Measurements from ENCODE around the gene NPAS2. TPM values are rescaled to one million over a fixed set of nuclear protein-coding genes. Genes with fewer than 3 reads are reported as not detected.

The NPAS2 gene
- total RNA-seq, 1 experiment from 2014 or later: 12.3 TPM

GRCh38 chr2:100969998-100970397, 150.1 kb downstream of the NPAS2 start:
- ChIA-PET POLR2A (no interaction called here), CTCF (interaction anchor here (0.5 to 1.4 kb wide), 2 partner anchors 360 to 364 kb away, joined by 3 read pairs; no protein-coding TSS in a partner anchor)
- DNase-seq (ENCODE audit: unreplicated experiment): no peak
- H3K27me3 Mint-ChIP-seq (ENCODE audit: insufficient read depth, unreplicated experiment): no peaks in the 10 kb centered on the region
- BruUV-seq (replicated peaks): no TSS peak
- H3K4me3 Mint-ChIP-seq (ENCODE audit: unreplicated experiment): no peak overlapping the region
- intact Hi-C loops (cut with micrococcal nuclease): no loop called here
- no peak for TF ChIP-seq CTCF (IDR thresholded peaks at IDR 0.05; ENCODE audit: unreplicated experiment)
- H3K36me3 Mint-ChIP-seq (ENCODE audit: insufficient read depth, unreplicated experiment): peaks cover 8% of the 10 kb centered on the region
- H3K4me1 Mint-ChIP-seq (ENCODE audit: insufficient read depth, unreplicated experiment): no peaks in the 10 kb centered on the region
- no peak overlapping the region for H3K27ac Mint-ChIP-seq (ENCODE audit: low read depth, unreplicated experiment)
- no peaks in the 10 kb centered on the region for H3K9me3 Mint-ChIP-seq (ENCODE audit: unreplicated experiment)

- H3K4me3 Mint-ChIP-seq (ENCODE audit: unreplicated experiment): no peak overlapping the region
- DNase-seq (ENCODE audit: unreplicated experiment): no peak
- H3K9me3 Mint-ChIP-seq (ENCODE audit: unreplicated experiment): no peaks in the 10 kb centered on the region
- POLR2A ChIA-PET: no interaction called here
- CTCF ChIA-PET: interaction anchor here (1.7 kb wide), 1 partner anchor 240 kb away, joined by 7 read pairs; no protein-coding TSS in a partner anchor
- H3K27ac Mint-ChIP-seq (ENCODE audit: low read depth, unreplicated experiment): no peak overlapping the region
- TF ChIP-seq CTCF (IDR thresholded peaks at IDR 0.05; ENCODE audit: unreplicated experiment): no peak
- no peaks in the 10 kb centered on the region for H3K27me3 Mint-ChIP-seq (ENCODE audit: insufficient read depth, unreplicated experiment)
- no TSS peak for BruUV-seq (replicated peaks)
- peaks cover 14% of the 10 kb centered on the region for H3K36me3 Mint-ChIP-seq (ENCODE audit: insufficient read depth, unreplicated experiment)
- H3K4me1 Mint-ChIP-seq (ENCODE audit: insufficient read depth, unreplicated experiment): no peaks in the 10 kb centered on the region
- intact Hi-C loops (cut with micrococcal nuclease): no loop called here
Measured at GRCh38 chr2:100971221-100971620, 151.3 kb downstream of the NPAS2 start.

GRCh38 chr2:100972452-100972851, 152.5 kb downstream of the NPAS2 start:
- Mint-ChIP-seq H3K27me3 (ENCODE audit: insufficient read depth, unreplicated experiment) (no peaks in the 10 kb centered on the region), H3K27ac (ENCODE audit: low read depth, unreplicated experiment) (no peak overlapping the region), H3K36me3 (ENCODE audit: insufficient read depth, unreplicated experiment) (peaks cover 12% of the 10 kb centered on the region), H3K4me1 (ENCODE audit: insufficient read depth, unreplicated experiment) (no peaks in the 10 kb centered on the region), H3K9me3 (ENCODE audit: unreplicated experiment) (no peaks in the 10 kb centered on the region), H3K4me3 (ENCODE audit: unreplicated experiment) (no peak overlapping the region)
- ChIA-PET CTCF (interaction anchor here (0.6 to 1.7 kb wide), 2 partner anchors 242 to 1217 kb away, joined by 4 to 7 read pairs; no protein-coding TSS in a partner anchor), POLR2A (interaction anchor here (0.6 kb wide), 1 partner anchor 343 kb away, joined by 3 read pairs; no protein-coding TSS in a partner anchor)
- intact Hi-C loops (cut with micrococcal nuclease): no loop called here
- TF ChIP-seq CTCF (IDR thresholded peaks at IDR 0.05; ENCODE audit: unreplicated experiment): no peak
- DNase-seq (ENCODE audit: unreplicated experiment): no peak
- BruUV-seq (replicated peaks): no TSS peak

- no peak overlapping the region for H3K27ac Mint-ChIP-seq (ENCODE audit: low read depth, unreplicated experiment)
- no peaks in the 10 kb centered on the region for H3K27me3 Mint-ChIP-seq (ENCODE audit: insufficient read depth, unreplicated experiment)
- no peak for TF ChIP-seq CTCF (IDR thresholded peaks at IDR 0.05; ENCODE audit: unreplicated experiment)
- CTCF ChIA-PET: interaction anchor here (0.6 to 3.0 kb wide), 4 partner anchors 55 to 369 kb away, joined by 3 to 11 read pairs (median 5); no protein-coding TSS in a partner anchor
- no TSS peak for BruUV-seq (replicated peaks)
- H3K4me1 Mint-ChIP-seq (ENCODE audit: insufficient read depth, unreplicated experiment): no peaks in the 10 kb centered on the region
- no peak overlapping the region for H3K4me3 Mint-ChIP-seq (ENCODE audit: unreplicated experiment)
- POLR2A ChIA-PET: no interaction called here
- intact Hi-C loops (cut with micrococcal nuclease): no loop called here
- DNase-seq (ENCODE audit: unreplicated experiment): no peak
- H3K9me3 Mint-ChIP-seq (ENCODE audit: unreplicated experiment): no peaks in the 10 kb centered on the region
- H3K36me3 Mint-ChIP-seq (ENCODE audit: insufficient read depth, unreplicated experiment): peaks cover 6% of the 10 kb centered on the region
Measured at GRCh38 chr2:100974712-100975520, 155.0 kb downstream of the NPAS2 start.

All from MCF 10A (cell line).